Medulla oblongata (tissue), 1 donor: ENCODE results near the gene AGAP1.

Experiments used
- DNase-seq: peaks from one replicate; pipeline ENCODE4 v3.0.0-alpha.2; 2015; ENCODE audit errors: extremely low spot score

AGAP1 gene

DNA sequence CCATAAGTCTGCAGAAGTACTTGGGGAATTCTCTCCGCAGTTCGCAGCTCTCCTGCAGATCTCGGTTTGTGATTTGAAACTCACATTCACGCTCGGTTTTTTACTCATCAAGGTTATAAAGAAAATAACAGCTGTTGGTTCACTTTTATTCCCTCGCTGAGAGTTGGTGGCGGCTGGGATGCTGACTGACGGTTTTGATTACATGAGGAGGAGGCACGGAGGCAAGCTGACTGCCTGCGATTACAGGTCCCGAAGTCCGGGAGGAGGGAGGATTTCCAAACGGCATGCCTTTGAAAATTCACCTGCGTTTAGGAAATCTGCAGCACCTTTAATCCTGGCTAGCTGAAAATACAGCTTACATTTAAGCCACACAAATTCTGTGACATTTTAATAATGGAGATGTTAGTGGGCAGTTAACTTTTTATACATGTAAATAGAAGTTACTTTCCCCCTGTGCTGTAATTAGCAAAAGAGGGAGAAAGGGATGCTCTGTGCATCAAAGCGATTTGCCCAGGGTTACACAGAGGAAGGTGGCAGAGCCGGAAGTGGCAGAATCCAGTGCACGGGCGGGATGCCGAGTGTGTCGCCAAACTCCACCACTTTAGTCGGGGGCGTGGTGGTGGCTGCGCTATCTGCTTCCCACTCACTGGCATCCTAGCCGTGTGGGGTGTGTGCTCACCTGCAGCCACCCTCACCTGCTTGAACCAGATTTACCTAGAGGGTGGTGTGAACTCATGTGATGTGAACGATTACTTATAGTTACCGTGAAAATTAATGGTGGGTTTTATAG is 14.7 kb downstream of the AGAP1 start:
- no peak for DNase-seq

DNA sequence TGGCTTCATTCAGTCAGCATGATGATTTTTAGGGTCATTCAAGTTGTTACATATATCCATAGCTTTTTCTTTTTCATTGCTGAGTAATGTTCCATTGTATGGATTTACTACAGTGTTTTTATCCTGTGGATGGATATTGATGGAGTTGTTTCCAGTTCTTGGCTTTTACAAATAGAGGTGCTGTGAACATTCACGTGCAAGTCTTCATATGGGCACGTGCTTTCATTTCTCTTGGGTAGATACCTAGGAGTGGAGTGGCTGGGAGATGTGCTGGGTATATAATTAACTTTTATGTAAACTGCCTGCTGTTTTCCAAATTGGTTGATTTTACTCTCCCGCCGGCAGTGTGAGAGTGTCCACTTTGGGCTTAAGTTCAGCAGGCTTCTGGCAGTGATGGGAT is 16.5 kb downstream of the AGAP1 start:
- no peak for DNase-seq

DNA sequence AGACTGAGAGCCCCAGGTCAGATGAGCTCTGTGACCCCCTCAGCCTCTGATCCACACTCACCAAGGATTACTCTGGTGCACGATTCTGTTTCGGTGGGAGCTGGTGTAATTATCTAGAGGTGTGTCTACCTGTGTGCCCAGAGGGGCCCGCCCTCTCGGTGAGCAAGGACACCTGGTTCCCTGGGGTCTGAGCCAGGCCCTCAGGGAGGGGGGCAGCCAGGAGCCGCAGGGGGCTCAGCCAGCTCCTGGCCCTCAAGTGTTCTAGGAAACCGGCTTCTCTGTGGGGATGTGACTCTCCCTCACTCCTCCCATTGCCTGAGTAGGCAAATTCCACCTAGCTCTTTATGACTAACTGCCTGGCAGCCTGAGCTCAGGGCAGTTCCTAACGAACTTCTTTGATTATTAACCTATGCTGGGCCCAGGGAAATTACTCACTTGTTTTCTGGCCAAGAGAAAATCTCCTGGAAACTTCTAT is 17.4 kb downstream of the AGAP1 start:
- no peak for DNase-seq

DNA sequence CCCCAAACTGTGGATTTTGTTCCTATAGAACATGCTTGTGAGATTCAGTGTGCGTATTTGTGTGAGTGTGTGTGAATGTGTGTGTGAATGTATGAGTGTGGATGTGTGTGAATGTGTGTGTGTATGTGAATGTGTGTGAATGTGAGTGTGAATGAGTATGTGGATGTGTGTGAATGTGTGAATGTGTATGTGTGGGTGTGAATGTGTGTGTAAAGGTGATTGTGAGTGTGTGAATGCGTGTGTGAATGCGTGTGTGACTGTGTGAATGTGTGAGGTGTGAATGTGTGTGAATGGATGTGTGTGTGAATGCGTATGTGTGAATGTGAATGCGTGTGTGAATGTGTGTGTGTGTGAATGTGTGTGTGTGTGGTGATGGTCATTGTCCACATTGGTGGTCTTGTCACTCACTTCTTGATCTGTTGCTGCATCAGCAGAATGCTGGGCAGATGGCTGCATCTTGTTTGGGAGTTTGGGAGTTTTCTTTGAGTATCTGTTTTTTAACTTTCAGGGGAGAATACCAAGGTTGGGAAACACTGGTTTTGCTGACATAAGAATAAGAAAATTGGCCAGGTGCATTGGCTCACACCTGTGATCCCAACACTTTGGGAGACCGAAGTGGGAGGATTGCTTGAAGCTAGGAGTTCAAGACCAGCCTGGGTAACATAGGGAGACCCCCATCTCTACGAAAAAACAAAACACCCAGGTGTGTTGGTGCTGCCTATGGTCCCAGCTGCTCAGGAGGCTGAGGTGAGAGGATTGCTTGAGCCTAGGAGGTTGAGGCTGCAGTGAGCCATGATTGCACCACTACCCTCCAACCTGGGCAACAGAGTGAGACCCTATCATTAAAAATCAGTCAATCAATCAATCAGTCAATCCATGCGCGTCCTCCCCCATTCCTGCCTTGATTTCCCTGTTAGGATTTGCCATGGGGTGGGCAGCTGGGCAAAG is 18.2 kb downstream of the AGAP1 start:
- no peak for DNase-seq

DNA sequence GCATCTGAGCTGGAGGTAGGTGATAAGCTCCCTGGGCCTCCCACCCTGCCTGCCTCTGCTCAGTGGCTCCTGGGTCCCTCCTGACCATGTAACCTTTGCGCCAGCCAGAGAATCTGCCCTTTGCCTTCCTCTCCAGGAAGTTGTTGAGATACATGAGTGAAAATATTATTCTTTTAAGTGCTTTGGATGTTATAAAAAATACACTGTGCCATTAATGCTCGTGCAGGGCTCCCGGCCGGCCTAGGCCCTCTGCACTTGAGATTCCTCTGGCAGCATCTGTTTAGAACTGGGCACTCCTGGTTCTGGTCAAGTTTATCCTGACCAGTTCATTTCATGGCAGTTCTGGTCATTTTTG is 18.8 kb downstream of the AGAP1 start:
- no peak for DNase-seq

DNA sequence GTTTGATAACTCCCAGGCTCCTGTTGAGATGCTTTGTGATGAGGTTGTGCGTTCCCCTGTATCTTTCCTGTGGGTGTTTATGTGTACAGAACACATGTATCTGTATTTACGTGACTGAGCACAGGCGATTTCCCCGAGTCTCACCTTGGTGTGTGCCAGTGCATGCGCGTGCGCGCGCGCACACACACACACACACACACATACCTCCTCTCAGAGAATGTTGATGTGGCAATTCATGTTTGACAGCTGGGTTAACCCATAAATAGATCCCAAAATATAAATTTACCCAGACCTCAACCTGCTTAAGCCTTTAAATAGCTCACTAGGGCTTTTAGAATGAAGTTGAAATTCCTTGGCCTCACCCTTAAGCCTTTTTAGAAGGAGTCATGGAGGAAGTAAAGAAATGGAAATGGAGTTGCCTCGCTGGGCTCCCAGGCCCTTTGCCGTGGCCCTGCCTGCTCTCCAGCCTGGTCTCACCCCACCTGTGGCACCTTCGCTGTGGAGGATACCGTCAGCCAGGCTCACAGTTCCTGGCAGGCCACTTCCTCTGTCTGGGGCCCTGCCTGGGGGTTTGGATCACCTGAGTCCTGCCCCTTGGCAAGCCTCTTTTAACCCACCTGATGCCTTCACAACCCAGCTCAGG is 20.3 kb downstream of the AGAP1 start:
- no peak for DNase-seq

DNA sequence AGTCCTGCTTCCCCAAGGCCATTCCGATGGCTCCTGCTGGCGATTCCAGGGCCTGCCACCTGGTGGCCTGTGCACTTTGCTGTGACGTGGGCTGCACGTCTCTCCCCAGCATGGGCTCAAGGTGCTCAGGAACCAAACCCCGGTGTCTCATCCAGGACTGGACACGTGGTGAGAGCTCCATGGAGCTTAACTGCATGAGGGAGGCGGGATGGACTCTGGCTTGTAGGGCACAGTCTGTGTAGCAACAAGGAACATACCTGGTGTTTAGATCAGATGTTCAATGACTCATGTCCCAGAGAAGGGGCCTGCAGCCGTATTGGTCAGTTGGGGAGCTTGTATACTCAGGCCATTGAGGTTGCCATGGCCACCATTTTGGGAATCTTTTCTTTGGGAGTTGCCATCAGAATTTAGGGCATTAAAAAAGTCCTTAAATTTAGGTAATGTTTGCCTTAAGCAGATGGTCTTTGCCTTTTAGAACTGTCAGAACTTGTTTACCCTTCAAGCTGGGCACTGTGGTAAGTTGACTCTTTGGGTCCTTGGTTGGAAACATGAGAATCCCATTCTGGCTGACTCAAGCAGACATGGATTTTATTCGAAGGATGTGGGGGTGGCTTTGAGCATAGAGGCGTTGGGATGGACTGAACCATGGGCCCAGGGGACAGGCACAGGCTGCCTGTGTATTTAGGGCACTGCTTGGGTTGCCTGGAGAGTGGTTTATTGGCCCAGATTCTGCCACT is 21.0 kb downstream of the AGAP1 start:
- no peak for DNase-seq

DNA sequence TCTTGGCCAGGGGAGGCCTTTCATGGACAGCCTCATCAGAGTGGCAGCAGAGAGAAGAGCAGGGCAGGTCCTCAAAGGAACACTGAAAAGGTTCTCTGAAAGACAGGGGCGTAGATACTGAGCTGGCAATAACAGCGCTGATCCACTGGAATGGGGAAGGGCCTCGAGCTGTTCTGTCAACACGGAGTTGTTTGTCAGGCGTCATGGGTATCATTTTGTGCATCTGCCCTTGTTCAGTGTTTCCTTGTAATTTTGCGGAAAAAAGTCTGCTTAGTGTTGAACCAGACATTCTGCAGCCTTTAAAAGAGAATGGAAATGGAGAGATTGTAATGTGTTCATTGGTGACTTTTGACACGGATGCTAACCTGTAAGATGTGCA is 21.5 kb downstream of the AGAP1 start:
- no peak for DNase-seq

DNA sequence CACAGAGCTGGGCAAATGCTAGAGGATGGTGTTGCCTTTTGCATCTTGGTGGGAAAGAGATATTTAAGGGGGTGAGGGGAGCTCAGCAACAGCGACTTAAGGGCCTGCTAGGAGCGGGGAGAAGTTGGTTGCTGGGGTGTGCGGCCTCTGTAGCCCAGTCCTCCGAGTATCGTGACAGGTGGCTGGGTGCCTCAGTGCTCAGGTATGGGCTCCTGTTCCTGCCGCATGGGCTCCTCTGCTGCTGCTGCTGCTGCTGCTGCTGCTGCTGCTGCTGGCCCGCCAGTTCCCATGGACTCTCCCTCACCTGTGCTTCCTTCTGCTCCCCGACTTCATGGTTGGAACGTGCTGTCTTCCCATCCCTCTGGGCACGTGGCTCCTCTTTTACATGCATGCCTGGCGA is 22.0 kb downstream of the AGAP1 start:
- DNase-seq: no peak

DNA sequence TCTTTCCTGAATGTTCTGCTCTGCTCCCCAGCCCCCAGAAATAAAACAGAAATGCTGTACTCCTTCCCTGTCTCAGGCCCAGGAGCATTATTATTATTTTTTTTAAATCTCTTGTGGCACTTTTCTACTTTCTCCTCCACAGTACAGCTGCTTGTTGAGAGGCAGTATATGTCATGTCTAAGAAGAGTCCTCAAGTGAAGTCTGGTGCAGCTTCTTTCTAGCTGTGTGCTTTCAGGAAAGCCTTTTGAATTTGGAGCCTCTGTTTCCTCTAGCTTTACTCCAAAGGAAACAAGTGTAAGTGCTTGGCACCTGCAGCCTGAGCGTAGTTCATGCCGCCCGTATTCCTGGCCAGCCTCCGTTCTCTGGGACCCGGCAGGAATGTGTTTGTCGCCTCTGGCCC is 22.4 kb downstream of the AGAP1 start:
- no peak for DNase-seq

DNA sequence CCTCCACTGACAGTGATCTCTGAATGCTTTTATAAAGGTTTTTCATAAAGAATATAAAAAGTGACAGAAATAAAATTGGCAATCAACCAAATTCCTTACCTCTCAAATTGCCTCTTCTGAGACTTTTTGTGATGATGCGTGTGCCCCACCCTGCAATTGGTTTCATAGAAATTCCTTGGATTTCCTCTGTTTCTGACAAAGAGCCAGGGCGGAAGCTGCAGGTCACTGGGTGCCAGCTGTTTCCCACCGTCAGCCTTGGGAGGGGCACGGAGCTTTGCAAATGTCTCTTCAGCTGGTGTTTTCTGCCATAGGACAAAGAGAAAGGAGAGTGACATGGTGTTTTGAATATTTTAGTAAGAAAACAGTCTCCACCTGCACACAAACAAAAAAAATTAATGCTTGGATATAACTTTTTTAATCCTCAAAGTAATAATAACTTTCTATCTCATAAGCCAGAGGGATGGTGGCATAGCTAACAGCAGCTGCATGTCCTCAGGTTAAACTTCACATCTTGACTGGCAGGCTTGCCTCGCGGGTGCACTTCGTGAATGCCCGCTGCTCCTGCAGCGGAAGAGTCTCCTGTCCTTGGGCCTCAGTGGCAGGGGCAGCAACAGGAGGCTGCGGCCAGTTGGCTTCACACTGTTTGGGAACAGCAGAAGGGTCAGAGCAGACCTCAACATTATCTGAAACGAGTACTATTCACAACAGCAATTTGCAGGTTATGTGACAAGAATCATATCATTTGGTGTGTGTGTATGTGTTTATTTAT is 24.7 kb downstream of the AGAP1 start:
- no peak for DNase-seq

DNA sequence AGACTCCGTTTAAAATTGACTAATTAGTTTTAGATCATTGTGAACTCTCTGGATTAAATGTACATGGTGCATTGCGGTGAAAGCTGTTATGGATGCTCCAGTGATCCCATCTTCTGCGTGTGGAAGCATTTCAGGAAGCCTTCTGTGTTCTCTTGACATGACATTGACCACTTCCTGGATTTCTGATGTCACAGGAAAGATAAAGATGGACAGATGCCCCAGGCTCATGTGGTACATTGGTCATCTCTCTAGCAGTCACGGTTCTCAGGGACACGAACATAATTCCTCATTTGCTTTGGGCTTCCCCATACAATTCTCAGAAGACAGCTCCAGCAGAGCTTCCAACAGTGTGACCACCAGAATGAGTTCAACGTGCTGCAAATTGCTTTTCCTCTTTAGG is 26.9 kb downstream of the AGAP1 start:
- DNase-seq: no peak

DNA sequence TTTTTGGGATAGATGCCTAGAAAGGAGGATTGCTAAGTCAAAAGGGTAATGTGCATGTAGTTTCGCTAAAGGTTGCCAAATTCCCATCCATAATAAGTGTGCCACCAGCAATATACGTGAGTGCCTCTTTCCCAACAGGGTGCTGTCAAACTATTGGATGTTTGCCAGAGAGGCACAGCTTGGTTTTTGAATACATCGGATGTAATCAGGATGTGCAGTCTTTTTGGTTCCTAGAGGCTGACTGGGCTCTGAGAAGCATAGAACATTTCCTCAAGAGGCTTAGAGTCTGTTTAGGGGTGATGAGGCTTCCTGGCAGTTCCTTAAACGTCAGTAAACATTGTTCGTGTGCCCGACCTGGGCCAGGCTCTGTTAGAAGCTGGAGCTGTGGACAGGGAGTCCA is 28.0 kb downstream of the AGAP1 start:
- DNase-seq: no peak

DNA sequence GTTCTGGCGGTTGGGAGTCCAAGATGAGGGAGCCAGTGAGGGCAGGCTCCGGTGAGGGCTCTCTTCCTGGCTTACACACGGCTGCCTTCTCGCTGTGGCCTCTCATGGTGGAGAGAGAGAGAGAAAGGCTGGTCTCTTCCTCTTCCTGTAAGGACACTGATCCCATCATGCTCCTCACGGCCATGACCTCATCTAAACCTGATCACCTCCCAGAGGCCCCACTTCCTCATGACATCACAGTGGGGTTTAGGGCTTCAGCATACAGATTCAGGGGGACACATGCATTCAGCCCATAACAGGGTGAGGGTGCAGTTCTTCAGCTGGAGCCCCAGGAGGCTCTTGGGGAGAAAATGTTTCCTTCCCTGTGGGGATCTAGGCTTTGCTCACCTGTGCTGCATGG is 29.2 kb downstream of the AGAP1 start:
- DNase-seq: no peak

DNA sequence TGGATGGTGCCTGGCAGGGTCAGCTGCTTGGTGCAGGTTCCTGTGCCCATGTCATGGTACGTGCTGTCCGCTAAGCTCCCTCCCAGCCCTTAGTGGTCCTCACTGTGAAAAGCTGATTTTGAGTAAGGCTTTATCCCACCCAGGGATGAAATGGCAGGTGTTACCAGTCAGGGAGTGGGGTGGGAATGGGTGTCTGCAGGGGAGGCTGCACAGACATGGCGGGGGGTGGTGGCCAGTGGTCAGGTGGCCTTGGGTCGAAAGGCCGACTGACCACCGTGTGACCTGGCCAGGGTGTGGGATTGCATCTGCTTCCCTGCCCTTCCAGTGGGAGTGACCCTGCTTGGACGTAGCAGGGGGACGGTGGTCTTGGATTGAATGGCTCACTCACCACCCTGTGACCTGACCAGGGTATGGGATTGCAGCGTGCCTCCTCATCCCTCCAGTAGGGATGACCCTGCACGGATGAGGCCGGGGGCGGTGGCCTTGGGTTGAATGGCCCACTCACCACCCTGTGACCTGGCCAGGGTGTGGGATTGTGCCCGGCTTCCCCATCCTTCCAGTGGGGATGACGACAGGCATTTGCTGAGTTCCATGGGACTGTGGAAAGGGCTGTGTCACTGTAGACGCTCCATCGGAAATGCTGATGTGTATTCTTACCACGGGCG is 29.8 kb downstream of the AGAP1 start:
- DNase-seq: no peak

DNA sequence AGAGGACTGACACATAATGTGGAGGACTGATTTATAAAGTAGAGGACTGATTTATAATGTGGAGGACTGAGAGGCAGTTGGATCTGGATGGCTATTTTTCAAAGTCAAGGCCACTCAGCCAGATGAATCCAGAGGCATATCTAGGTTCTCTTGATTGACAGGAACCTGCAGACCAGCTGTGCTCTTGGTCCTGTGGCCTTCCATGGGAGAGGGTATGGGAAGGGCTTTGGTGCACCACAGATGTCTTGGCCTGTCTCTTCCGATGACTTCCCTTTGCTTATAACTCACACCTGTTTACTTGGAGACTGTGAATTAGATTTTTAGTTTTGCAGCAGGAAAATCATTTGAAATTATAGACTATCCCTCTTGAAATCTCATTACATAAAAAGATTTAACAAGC is 32.3 kb downstream of the AGAP1 start:
- DNase-seq: no peak

DNA sequence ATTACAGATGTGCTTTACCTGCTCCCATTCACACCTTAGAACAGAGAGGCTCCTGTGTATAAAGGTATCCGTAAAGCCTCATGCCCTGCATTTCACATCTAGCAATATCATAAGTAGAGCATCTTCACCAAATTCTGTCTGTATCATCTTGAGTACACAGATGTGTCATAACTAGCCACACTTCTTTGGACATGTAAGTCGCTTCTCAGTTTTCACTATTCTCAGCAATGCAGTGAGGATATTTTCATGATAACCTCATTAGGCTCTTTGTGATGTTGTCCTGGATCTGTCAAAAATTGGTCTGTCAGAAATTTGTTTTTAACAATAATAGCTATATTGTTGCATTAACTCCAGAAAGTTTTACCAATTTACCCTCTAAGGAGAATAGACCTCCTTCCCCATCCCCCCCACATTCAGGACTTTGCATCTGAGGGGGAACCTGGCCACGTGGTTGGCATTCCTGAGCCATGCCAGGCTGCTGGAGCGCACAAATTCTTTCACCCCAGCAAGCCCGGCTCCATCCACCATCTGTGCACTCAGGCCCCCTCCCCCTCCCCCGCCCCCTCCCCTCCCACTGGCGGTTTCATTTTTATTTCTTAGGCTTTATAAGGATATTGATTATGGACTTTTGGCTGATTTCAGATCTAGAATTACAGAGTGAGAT is 34.1 kb downstream of the AGAP1 start:
- no peak for DNase-seq

DNA sequence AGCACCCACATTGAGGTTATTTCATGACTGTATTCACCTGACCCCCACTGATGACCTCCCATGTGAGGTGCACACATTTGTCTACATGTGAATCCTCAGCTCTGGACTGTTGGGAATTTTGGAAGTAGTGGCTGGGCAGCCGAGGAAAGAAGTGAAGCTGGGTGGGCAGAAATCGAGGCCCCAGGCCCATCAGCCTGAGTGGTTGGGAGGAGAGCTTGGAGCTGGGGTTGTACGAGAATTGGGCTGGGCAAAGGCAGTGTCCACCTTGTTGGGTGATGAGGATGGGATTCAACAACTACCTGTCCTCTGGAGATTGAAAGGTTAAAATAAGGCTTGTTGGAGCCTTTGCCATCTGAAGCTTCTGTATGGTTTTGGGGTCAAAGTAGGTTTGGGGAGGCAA is 35.8 kb downstream of the AGAP1 start:
- no peak for DNase-seq

DNA sequence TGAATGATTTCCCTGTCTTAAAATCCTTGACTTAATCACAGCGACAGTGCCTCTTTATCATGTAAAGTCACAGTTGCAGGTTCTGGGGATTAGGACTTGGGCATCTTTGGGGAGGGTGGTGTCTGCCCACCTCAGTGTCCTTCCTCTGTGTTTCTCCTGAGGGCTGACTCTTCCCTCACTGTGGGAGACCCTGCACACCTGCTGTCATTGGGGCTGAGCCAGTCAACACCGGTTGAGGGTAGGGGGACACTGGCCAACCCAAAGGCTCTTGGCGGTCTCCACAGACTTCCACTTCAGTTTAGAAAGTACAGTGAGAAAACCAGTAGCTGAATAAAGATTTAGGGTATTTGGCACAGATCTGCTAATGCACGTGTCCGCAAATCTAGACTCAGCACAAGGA is 36.9 kb downstream of the AGAP1 start:
- no peak for DNase-seq

DNA sequence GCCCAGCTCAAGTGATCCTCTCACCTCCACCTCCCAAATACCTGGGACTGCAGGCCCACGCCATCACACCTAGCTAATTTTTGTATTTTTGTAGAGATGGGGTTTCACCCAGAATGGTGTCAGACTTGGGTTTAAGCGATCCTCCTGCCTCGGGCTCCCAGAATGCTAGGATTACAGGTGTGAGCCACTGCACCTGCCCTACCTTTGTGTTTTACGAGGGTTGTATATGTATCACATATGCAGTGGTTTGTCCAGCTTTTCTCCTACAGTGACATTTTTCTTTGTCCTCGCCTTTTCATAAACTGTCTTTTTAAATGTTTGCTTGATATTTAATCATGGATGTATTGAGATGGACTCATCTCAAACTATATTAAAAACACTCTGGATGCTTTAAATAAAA is 38.5 kb downstream of the AGAP1 start:
- no peak for DNase-seq
